22Rv1 (cell line): ENCODE data around the gene PTPRD.

ENCODE experiments used
- ZFX ChIP-seq: fragments of 450-650 bp; IDR thresholded peaks from 2 replicates; pipeline ENCODE4 v1.6.1; 2017; ENCODE audit warnings: antibody characterized with exemption, borderline replicate concordance
- TF ChIP-seq, protein P1 (sequence below): fragments of 450-650 bp; IDR thresholded peaks from 2 replicates; pipeline ENCODE4 v1.5.1; 2017; ENCODE audit warnings: mild to moderate bottlenecking

DNA sequence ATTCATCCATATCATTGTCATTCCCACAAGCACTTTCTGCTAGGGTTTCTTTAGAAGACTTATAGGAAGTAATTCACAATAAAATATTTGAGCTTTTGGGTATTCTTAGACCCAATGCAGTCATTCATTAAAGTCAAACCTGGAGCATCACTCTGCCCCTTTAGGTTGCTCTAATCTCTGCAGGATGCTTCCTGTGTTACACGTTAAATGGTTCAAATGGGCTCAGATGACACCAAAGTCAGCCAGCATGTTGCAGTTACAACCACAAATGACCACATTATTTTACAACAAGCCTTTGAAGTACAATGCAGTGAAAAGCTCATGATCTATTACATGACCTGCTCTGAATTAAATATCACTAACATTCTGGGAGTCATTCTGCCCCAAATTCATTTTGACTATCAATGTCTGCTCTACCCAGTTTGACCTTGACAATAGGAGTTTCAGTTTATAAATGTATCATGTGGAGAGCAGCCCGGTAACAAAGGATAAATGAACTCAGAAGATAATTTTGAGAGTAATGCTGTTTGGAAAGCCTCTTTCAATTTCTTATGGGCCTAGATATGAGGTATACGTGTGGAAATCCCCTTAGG lies 2144.7 kb downstream of the PTPRD start:
- TF ChIP-seq, protein P1, sequence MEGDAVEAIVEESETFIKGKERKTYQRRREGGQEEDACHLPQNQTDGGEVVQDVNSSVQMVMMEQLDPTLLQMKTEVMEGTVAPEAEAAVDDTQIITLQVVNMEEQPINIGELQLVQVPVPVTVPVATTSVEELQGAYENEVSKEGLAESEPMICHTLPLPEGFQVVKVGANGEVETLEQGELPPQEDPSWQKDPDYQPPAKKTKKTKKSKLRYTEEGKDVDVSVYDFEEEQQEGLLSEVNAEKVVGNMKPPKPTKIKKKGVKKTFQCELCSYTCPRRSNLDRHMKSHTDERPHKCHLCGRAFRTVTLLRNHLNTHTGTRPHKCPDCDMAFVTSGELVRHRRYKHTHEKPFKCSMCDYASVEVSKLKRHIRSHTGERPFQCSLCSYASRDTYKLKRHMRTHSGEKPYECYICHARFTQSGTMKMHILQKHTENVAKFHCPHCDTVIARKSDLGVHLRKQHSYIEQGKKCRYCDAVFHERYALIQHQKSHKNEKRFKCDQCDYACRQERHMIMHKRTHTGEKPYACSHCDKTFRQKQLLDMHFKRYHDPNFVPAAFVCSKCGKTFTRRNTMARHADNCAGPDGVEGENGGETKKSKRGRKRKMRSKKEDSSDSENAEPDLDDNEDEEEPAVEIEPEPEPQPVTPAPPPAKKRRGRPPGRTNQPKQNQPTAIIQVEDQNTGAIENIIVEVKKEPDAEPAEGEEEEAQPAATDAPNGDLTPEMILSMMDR = no peak
- no peak for TF ChIP-seq ZFX
